ENCODE measurements around the gene UBN1.

UBN1 gene

DNA sequence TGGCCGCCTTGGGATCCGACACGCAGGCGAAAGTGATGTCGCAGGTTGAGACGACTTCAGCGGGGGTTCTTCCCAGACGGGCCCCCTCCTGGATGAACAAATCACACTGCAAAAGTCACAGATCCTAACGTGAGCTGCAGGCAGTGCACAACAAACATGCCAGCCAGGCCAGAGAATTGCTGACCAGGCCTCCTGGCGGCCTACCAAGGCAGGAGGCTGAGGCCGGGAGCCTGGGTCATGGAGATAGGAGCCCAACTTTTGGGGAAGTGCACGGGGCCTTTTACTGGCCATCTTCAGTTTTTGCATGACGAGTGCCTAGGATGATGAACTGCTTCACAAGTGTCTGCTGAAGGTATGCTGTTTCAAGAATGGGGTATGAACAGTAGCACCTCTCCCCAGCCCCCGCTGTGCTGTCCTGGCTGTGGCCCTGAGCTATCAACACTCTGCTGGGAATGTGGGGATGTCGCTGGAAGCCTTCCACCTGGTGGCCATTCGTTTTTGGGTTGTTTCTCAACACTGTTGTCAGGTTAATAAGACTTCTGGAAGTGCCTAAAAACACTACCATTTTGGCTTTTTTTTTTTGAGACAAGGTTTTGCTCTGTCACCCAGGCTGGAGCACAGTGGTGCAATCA is 32.6 kb upstream of the UBN1 start:
- no peak for DNase-seq

DNA sequence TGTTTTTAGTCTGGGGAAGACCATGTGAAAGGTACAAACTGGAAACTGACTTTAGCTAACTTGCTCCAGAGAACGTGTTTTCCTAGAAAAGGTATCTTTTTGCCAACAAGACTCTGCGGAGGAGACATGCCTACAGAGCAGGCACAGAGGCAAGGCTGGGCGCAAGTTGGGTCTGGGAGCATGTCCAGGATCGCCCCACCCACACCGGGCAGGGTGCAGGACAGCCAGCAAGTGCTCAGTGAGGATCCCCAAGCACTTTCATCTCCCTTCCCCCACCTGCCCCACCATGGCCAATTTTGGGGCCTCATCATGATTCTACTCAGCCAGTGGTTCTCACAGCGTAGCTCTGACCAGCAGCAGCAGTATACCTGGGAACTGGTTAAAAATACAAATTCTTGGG is 26.6 kb upstream of the UBN1 start:
- no peak for DNase-seq

DNA sequence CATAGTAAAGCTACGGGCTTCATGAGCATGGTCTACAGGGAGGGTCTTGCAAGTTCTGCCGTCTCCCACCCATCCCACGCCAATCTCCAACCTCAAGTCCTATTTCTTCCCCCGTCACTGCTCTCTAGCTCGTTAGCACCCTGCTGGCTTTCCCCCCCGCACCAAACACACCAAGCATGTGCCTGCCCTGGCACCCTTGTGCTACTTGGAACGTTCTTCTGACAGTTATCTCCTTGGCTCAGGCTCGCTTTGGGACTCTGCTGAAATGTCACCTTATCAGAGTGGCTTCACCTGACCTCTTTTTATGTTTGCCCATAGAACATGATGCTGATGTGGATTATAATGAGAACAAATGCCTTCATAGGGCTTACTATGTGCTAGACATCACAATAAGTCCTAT is 22.1 kb upstream of the UBN1 start:
- DNase-seq: no peak

DNA sequence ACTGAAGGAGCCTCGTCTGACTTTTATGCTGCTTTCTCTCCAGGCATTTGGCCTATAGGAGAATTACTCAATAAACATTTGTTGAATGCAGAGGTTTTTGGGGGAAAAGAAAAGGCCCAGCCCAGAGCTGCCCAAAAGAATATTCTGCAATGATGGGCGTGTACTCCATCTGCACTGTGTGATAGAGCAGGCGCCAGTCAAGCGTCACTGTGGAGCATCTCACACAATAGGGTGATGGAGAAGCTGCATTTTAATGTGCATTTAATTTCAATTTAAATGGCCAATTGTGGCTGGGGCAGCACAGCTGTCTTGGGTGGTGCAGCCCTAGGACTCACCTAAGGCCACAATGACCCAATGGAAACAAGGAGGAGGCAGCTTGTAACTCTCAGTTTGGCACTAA is 20.8 kb upstream of the UBN1 start:
- DNase-seq: no peak

DNA sequence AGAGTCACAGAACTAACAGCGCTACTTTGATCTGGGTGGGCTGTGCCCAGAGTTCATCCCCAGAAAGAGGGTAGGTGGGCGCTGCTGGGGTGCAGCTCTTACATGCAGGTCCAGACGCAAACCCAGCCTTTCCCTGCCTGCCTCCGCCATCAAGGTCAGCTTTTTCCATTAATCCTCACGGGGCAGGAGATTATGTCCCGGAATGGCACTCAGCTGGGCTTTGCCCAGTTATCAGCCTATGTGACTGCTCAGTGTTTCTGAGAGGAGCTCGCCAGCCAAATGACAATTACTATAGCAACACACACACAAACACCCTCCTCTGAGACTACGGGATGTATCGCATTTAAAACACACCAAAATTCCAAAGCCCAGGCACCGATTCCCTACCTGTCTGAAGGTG is 20.3 kb upstream of the UBN1 start:
- DNase-seq: no peak

DNA sequence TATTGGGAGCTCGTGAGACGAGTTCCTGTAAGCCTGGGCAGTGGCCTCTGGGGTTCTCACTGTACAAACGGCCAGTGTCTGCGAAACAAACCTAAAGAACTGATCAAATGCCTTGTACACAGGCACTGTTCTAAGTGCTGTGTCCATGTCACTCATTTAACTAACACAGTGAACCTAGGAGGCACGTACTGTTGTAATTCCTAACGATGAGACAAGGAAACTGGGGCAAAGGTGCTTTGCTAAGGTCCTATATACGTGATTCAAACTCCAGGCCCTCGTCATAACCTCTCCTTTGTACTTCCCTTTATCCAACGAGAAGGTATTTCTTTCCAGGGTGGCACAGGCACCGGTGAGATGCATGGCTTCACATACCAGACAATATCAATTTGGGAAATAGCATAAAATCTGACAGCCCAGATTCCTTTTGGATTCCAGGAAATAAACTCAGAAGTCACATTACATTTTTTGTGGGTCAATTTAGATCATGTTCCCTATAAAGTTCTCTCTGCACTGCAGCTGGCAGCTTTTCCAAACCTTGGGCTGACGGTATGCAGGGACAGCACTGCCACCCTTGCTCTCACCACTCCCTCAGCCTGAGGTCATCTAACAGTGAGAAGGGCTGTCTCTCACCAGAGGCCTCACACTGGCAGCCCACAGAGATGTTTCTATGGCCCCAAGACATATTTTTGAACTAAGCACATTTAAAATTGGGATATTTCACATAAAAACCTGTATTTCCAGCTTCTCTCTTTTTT is 18.5 kb upstream of the UBN1 start:
- DNase-seq: no peak

DNA sequence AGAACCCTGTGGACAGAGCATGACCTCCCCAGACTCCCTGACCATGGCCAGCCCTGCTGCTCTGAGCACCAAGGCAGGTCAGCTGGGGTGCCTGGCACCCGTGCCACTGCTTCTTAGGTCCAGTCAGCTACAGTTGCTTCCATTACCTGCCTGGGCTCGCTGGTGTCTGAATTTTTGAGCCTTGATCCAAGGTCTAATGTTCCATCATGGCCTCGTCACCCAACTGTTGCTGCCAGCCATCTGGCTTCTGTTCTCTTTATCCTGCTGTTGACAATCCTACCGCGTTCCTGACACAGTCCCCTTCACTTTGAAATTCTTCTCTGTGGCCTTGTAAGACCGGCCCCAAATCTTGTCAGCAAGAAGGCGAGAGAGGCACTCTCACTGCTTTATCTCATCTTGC is 16.9 kb upstream of the UBN1 start:
- no peak for DNase-seq

DNA sequence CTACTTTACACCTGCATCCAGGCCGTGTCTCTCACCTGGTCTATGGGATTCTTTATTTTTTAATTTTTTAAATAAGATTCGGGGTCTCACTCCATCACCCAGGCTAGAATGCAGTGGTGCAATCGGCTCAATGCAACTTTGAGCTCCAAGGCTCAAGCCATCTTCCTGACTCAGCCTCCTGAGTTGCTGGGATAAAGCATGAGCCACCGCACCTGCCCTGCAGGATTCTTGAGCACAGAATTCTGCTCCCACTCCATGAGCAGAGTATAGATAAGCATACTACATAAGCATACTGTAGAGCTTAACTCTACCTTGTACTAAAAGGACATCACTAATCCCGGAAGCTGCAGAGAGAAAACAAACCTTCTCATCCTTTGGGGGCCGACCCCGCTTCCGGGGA is 15.7 kb upstream of the UBN1 start:
- no peak for DNase-seq

DNA sequence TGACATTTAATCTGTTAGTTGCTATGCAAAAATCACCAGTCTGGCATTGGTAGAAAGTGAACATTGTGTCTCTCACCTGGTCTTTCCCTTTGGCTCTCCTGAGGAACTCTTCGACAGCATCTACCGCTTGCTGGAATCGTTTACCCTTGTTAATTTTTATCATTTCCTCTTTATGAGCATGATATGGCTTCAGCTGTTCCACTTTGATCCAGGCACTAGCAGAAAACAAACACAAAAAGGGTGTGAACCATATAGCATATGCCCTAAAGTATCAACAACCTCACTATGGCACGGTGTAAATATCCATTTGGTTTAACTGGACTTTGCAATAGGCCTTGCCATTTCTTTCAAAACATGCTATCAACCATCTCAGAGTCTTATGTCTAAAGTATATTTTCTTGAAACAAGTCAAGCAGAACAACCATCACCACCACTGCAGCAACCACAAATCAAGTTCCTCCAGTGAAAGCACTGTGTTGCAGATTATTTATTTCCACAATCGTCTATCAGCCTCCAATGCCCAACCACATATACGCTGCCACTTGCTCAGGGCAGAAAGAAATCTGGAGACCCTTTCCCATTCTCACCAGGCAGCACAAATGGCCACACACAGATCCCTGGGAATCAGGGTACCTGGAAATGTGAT is 14.5 kb upstream of the UBN1 start:
- DNase-seq: no peak

DNA sequence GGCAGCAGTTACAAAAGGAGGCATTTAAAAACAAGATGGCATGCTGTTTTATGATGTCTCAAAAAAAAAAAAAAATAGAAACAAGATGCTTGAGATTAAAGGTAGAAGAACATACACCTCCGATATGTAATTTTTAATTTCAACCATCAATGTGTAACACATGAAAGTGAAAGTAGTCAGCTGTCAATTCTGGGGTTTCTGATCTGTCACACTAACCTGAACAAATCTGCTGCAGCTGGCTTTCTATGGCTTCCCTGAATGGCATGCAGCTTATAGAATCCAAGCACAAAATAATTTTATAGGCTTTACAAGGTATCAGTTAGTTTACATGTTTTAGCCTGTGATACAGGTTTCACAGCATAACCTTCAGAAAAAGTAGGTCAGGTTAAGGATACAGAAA is 13.7 kb upstream of the UBN1 start:
- no peak for DNase-seq

DNA sequence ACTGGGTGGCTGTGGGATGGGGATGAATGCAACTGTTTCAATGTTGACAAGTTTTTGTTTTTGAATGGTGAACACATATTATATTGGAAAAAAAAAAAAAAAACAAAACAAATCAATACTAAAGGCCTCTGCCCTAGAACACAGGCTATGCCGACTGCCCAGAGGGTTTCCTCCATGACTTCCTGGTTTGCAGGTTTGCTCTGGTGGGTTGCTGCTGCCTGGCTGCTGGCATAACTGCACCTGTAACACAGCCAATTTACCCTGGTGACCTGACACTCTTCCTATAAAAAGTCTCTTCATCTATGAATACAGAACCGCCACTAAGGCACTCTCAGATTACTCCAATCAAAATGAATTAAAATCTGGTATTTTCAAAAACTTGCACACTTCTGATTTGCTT is 10.6 kb upstream of the UBN1 start:
- DNase-seq: no peak

DNA sequence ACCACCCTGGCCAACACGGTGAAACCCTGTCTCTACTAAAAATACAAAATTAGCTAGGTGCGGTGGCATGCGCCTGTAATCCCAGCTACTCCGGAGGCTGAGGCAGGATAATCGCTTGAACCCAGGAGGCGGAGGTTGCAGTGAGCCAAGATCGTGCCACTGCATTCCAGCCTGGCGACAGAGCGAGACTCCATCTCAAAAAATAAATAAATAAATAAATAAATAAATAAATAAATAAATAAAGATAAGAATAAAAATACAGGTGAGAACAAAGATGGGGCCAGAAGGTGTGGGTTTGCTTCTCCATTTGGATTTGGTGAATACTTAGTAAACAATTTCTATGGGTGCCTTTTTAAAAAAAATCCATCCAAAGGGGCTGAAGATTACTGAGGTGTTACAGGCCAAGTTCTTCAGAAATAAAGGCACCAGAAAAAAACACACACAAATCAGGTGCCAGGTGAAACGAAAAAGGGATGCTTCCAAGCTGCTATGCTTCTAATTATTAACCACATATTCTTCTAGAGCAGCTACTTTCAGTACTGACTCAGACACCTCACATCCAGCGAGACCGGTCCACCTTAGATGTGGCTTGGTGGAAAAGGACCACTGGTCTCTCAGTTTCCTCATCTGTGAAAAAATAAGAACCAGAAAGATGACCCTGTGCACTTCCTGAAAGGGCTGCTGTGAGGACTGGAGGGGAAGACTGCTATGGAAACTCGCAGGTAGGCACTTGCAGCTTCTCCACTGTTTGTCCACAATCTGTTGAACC is 9.4 kb upstream of the UBN1 start:
- DNase-seq: no peak

DNA sequence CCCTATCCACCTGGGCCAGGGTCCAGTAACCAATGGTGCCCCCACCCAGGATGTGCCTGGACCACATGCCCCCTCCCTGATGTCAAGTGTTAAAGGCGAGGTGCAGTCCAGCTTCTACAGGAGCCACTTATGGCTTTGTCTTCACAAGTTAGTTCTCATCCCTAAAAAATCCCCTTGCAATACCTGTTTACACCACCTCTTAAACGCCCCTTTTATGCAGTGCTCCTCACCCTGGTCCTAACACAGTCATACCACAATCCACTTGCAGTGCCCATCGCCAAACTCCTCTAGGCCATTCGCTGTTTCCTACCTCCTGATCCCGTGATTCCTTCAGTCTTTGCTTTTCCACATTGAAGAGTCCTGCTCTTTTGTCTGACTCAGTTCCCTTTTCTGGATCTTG is 7.3 kb upstream of the UBN1 start:
- DNase-seq: no peak

DNA sequence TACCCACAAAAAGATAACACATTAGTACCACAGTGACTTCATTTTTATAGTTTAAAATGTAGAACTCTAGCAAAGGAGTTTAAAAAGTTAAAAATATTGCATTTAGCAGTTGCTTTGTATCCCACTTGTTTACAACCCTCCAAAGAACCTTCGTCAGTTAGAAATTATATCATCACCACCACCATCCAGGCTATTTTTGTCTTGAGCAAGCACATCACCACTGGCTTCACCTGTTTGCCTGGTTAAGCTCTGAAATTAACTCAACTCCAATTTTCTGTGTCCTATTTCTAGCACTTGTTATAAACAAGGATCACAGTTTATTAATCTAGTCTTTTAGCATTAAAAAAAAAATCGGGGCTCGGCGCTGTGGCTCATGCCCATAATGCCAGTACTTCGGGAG is 6.3 kb upstream of the UBN1 start:
- DNase-seq: no peak

DNA sequence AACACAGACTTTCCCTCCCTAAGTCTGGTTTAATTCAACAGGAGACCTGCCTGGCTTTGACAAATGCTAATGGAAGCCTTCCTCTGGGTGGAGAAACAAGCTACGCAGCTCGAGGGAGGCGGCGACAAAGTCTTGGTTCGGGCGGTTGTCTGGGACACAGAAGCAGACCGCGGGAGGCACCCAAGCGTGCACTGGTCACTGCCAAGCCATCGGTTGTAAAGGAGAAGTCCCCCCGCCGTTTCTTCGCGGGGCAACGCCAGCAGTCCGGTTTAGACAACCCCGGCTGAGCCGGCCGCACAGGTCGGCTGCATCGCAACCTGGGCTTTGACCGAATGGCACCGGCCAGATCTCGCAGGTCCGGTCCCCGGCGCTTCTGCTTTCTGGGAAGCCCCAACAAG is 779 bp upstream of the UBN1 start:
- DNase-seq: no peak

DNA sequence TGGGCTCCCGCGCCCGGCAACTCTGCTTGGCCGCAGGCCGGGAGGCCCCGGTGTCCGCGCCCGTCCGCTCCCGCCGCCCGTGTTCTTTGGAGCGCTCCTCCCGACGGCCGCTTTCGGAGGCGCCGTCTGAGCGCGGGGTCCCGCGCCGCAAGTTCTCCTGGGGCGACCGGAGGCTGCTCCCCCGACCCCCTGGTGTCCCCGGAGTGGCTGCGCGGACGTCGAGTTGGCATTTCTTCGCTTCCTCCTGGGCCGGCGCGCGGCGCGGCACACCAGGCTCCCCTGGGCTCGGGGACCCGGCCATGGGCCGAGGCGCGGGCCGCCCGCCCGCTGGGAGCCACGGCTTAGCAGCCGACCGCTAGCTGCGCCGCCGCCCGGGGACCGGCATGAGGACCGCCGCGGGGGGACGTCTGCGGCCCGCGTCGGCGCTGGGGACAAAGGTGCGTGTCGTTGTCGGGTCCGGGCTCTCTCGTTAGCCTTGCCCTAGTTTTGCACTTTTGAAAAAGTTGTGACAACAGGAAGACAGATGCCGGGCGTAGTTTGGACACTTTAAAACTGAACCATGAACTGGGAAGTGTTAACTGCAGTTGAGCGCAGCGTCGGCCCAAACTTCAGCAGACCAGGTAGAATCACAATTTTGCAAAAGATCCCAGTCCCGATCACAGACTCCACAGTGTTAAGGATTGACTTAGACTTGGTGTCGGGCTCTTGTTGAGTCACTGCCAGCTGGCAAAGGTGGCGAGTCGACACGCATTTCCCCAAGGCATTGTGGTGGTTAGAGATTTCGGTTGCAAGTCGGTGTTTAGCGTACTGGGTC is 700 bp downstream of the UBN1 start:
- peak; percentile 14 for DNase-seq

DNA sequence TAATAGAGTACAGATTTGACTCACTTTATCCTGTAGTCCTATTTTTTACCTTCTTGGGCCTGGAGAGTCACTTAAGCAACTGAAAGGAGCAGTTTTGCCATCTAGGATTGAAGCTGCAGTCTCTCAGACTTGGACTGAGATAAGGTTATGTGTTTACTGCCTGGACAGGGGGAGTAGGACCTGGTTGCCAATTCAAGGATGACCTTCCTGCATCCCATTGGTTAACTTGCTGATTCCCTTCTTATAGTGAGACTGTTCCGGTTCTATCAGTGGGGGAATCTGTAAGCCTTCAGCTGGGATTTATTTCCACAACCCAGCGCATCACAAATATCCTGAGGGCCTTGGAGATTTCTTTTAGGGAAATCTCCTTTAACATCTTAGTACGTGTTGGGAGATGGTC is 2.9 kb downstream of the UBN1 start:
- no peak for DNase-seq

DNA sequence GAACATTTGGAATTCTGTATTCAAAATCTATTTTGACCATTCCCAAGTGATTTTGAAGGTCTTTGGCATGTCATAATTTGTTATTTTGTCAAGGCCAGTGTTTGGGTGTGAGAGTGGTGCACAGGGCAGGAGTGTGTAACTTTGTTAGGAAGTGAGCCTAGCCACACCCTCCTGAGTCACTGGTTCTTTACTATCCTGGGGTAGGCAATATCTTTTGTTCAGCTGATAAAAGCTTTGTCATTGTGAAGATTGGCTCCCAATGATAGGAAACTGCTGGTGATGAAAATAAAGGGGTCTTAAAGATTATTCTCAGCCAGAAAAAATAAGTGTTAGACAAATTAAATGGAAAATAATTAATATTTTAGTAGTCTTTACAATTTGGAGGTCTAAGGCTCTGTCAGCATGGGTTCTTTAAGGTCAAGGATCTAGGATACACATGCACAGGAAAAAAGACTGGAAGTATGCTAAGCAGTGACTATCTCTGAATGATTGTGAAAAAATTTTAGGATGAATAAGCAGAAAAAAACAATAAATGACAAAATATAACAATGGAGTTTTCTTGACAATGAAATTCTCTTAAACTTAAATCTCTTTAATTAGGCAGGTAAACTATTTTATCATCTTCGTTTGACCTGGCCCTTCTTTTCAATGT is 5.1 kb downstream of the UBN1 start:
- no peak for DNase-seq

DNA sequence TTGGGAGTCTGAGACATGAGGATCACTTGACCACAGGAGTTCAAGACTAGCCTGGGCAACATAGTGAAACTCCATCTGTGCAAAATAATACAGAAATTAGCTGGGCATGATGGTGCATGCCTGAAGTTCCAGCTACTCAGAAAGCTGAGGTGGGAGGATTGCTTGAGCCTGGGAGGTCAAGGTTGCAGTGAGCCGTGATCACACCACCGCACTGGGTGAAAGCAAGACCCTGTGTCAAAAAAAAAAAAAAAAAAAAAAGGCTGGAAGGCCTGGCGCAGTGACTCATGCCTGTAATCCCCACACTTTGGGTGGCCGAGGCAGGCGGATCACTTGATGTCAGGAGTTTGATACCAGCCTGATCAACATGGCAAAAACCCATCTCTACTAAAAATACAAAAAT is 8.1 kb downstream of the UBN1 start:
- no peak for DNase-seq

DNA sequence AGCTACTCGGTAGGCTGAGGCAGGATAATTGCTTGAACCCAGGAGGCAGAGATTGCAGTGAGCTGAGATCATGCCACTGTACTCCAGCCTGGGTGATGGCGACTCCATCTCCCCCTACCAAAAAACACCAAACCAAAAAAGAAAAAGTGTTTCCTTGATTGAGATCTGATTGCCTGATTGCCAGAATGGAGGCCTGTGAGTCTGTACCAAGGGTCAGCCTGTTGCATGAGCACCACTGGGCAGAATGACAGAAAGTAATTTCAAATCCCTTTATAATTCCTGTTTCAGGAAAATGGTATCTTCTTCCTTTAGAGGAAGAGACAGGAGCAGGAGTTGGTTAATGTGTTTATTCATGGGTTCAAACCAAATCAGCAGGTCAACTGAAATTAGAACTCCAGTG is 8.5 kb downstream of the UBN1 start:
- DNase-seq: no peak

DNA sequence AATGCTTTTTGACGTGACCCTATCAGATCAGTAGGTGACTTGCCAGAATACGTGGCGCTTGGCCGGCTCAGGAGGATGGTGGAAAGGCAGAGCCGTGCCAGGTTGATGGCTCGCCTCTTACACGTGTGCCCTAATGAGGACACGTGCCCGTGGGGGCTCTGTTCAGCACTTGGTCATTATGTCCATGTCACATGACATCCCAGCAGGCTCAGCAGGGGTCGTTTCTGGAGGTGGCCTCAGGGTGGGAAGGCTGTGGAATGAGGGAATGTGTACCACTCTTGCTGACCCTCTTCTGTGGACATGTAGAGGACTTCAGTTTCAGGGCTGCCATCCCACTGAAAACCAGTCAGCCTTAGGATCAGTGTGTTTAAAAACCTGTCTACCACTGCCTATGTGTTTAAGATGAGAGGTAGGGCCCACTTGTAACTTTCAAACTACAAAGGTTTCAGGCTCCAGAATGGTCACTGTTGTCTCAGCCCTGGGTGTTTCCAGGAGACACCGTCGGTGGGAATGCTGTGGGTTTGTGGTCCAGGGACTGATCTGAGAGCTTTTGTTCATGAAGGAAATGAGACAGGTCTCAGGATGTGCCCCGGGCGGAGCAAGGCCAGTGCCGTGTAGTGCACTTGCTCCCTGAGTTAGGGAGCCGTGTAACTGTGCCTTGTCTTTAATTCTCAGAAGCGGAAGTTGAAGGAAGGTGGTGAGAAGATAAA is 12.1 kb downstream of the UBN1 start:
- DNase-seq: no peak

DNA sequence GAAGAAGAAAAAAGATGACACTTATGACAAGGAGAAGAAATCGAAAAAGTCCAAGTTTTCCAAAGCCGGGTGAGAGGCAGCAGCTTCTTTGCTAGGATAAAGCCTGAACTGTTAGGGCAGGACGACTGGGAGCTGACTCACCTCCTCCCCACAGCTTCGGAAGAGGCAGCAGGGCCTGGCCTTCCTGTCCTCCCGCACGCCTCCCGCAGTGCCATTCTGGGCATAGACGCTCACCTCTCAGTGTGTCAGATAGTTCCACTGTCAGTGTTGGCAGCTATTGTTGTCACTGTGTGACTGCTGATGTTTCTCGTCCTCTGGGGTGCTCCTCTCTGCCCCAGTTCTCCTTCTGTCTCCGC is 12.6 kb downstream of the UBN1 start:
- no peak for DNase-seq
